K562 (cell line): ENCODE data around the gene FOXJ3. TPM values are rescaled to one million over a fixed set of nuclear protein-coding genes. Genes with fewer than 3 reads are reported as not detected.

Experiments
- ATAC-seq: fragments of 200-7000 bp; cut with Tn5 transposase; 3 replicates; pipeline ENCODE4 v1.9.1; 2020; ENCODE audit warnings: moderate library complexity
- BruUV-seq: library from RNA; stranded (reverse); fragments of 400-500 nt; replicated peaks from 2 replicates; lab custom pipeline; 2021; lab: Mats Ljungman, UMichigan
- CTCF ChIA-PET: fragments of 300-600 bp; formaldehyde crosslinking; extraction: SDS; loops from one replicate; lab custom pipeline; 2021; ENCODE audit warnings: low intra/inter-chr PET ratio; lab: Yijun Ruan, JAX
- POLR2A ChIA-PET: fragments of 300-600, 350-650 bp; sonication (Branson Sonifier 250); formaldehyde crosslinking; extraction: SDS; loops from one replicate; lab custom pipeline; 2021; ENCODE audit warnings: antibody characterized with exemption, inconsistent platforms; lab: Yijun Ruan, JAX
- DNase-seq, 4 experiments: peaks; one replicate each; pipeline versions ENCODE4 v3.0.0 to v3.0.0-alpha.2; 2011 to 2018; ENCODE audit warnings: low spot score in 3 of 4, mixed read lengths in 3 of 4; ENCODE audit errors: extremely low read depth in 1 of 4
- FAIRE-seq: peaks from 2 replicates; lab custom pipeline; 2011; peaks lifted over from hg19 to GRCh38; lab: Jason Lieb, UNC
- H2AFZ ChIP-seq: 2 replicates; pipeline ENCODE4 v1.6.0; 2011; ENCODE audit warnings: low read depth, low read length, control low read depth, inconsistent platforms
- H3K27ac ChIP-seq: fragments of 200-600 bp; 3 replicates; pipeline ENCODE4 v1.8.0; 2011; ENCODE audit warnings: low read depth, mild to moderate bottlenecking, control low read depth, inconsistent platforms, low read length, moderate library complexity, mixed read lengths; ENCODE audit errors: extremely low read depth
- H3K27me3 ChIP-seq, 2 experiments: fragments of 300-600 bp in 1 of 2; 2 replicates in 1 of 2; 3 replicates in 1 of 2; pipeline versions ENCODE4 v1.6.0 to v1.8.0; 2011; ENCODE audit warnings: inconsistent platforms in 2 of 2, low read length in 2 of 2, mild to moderate bottlenecking in 1 of 2, mixed read lengths in 1 of 2, moderate library complexity in 1 of 2; ENCODE audit not compliant: control insufficient read depth in 2 of 2, insufficient read depth in 2 of 2
- H3K36me3 ChIP-seq: fragments of 300-600 bp; 3 replicates; pipeline ENCODE4 v1.8.0; 2011; ENCODE audit warnings: mild to moderate bottlenecking, low read length, inconsistent platforms; ENCODE audit not compliant: control insufficient read depth, insufficient read depth
- H3K4me1 ChIP-seq, 2 experiments: fragments of 200-600 bp in 1 of 2; replicated peaks in 1 of 2; 2 replicates in 1 of 2; 3 replicates in 1 of 2; pipeline versions ENCODE4 v1.5.1 to v1.8.0; 2011; ENCODE audit warnings: inconsistent platforms in 2 of 2, low read length in 2 of 2, mild to moderate bottlenecking in 1 of 2, mixed read lengths in 1 of 2, moderate library complexity in 1 of 2; ENCODE audit not compliant: control insufficient read depth in 2 of 2, insufficient read depth in 2 of 2
- H3K4me2 ChIP-seq: 2 replicates; pipeline ENCODE4 v1.6.1; 2011; ENCODE audit warnings: low read length, control low read depth, inconsistent platforms, mixed read lengths; ENCODE audit not compliant: insufficient read depth
- H3K4me3 ChIP-seq: fragments of 200-600 bp; sonication (generic), shearing (Covaris generic); 2 replicates; pipeline ENCODE4 v1.5.1; 2016; ENCODE audit warnings: control low read depth, inconsistent platforms
- H3K79me2 ChIP-seq: fragments of 200-600 bp; 3 replicates; pipeline ENCODE4 v1.8.0; 2011; ENCODE audit warnings: low read length, inconsistent platforms; ENCODE audit not compliant: control insufficient read depth, insufficient read depth
- H3K9ac ChIP-seq, 2 experiments: 2 replicates each; pipeline versions ENCODE4 v1.6.0 to v1.6.1; 2011; ENCODE audit warnings: low read depth in 2 of 2, low read length in 2 of 2, control low read depth in 1 of 2, inconsistent platforms in 1 of 2, mild to moderate bottlenecking in 1 of 2, mixed read lengths in 1 of 2; ENCODE audit not compliant: insufficient read depth in 1 of 2
- H3K9me1 ChIP-seq: one replicate; pipeline ENCODE4 v1.6.0; 2011; ENCODE audit warnings: inconsistent platforms, mild to moderate bottlenecking, low read length, moderate library complexity; ENCODE audit not compliant: control insufficient read depth, insufficient read depth
- H3K9me3 ChIP-seq: replicated peaks from 2 replicates; pipeline ENCODE4 v1.5.1; 2011; ENCODE audit warnings: low read depth, low read length, inconsistent platforms; ENCODE audit not compliant: control insufficient read depth, insufficient read depth
- H4K20me1 ChIP-seq: replicated peaks from 2 replicates; pipeline ENCODE4 v1.6.1; 2011; ENCODE audit warnings: low read length, inconsistent platforms, mixed read lengths; ENCODE audit not compliant: control insufficient read depth, insufficient read depth
- E2F6 ChIP-seq, 2 experiments: IDR thresholded peaks; 2 replicates each; pipeline ENCODE4 v1.6.1; 2011; ENCODE audit warnings: borderline replicate concordance in 1 of 2, control low read depth in 1 of 2, low read depth in 1 of 2, low read length in 1 of 2, mild to moderate bottlenecking in 1 of 2, mixed read lengths in 1 of 2, moderate library complexity in 1 of 2; ENCODE audit not compliant: insufficient read depth in 1 of 2, insufficient read length in 1 of 2, poor library complexity in 1 of 2, severe bottlenecking in 1 of 2; ENCODE audit errors: extremely low read depth in 1 of 2
- HINFP ChIP-seq: fragments of 450-650 bp; conservative IDR thresholded peaks from 2 replicates; pipeline ENCODE4 v1.6.1; 2016; ENCODE audit warnings: missing genetic modification characterization, low read depth, mild to moderate bottlenecking, control low read depth, missing compliant biosample characterization
- JUNB ChIP-seq: fragments of 450-650 bp; formaldehyde crosslinking; conservative IDR thresholded peaks from 2 replicates; pipeline ENCODE4 v1.4.0; 2020; ENCODE audit warnings: mild to moderate bottlenecking
- MBD2 ChIP-seq: sonication (generic); IDR thresholded peaks from 2 replicates; pipeline ENCODE4 v1.6.1; 2016; ENCODE audit warnings: low read depth, borderline replicate concordance
- MEF2D ChIP-seq: conservative IDR thresholded peaks from 2 replicates; pipeline ENCODE4 v1.6.1; 2016; ENCODE audit warnings: low read depth, missing genetic modification characterization, missing compliant biosample characterization
- NCOR1 ChIP-seq: fragments of 450-650 bp; IDR thresholded peaks from 2 replicates; pipeline ENCODE4 v1.6.1; 2016; ENCODE audit warnings: mild to moderate bottlenecking, moderate library complexity
- NRF1 ChIP-seq, 2 experiments: fragments of 450-650 bp; IDR thresholded peaks in 1 of 2; conservative IDR thresholded peaks in 1 of 2; 2 replicates each; pipeline ENCODE4 v1.6.1; 2014; ENCODE audit warnings: mild to moderate bottlenecking in 2 of 2
- POLR2AphosphoS2 ChIP-seq: IDR thresholded peaks from 2 replicates; pipeline ENCODE4 v1.6.1; 2012; ENCODE audit warnings: low read length, improper control_type of control experiment
- THAP12 ChIP-seq: fragments of 250-450 bp; sonication (Bioruptor Pico); IDR thresholded peaks from 2 replicates; pipeline ENCODE4 v1.9.0; 2021; ENCODE audit warnings: mild to moderate bottlenecking, inconsistent platforms
- ZNF586 ChIP-seq: fragments of 450-650 bp; formaldehyde crosslinking; conservative IDR thresholded peaks from 2 replicates; pipeline ENCODE4 v1.4.0; 2020; ENCODE audit warnings: mild to moderate bottlenecking, moderate library complexity
- WGBS: fragments of 100-300 bp; shearing (Covaris generic); methylation state at CpG from one replicate; pipeline ENCODE4 v1.1.6; 2016; ENCODE audit warnings: low coverage, mixed read lengths; ENCODE audit not compliant: insufficient coverage; ENCODE audit errors: missing lambda C conversion rate; 5-methylcytosine and 5-hydroxymethylcytosine counted together
- in situ Hi-C: fragments of 300-500 bp; cut with MboI; formaldehyde crosslinking; loops from 4 replicates; pipeline ENCODE4 v1.15.0; 2018; ENCODE audit warnings: inconsistent platforms, mixed read lengths
- intact Hi-C: fragments of 100-400 bp; cut with micrococcal nuclease; formaldehyde crosslinking; loops from 2 replicates; pipeline ENCODE4 v1.14.2; 2022
- polyA plus RNA-seq, 8 experiments: library from polyadenylated mRNA; depleted of rRNA in 4 of 8; stranded (reverse) in 5 of 8; unstranded in 3 of 8; fragments of >200 nt; fragmentation: Nextera tagmentation in 2 of 8; fragmentation: Illumina TruSeq in 1 of 8; extraction: Ambion mirVana in 2 of 8; extraction: Trizol in 1 of 8; gene quantifications; 2 replicates each; pipeline versions ENCODE4 v1.2.1 to v1.2.3, GENCODE V29; 2011 to 2014; ENCODE audit warnings: inconsistent platforms in 1 of 8, missing spikeins in 1 of 8
- total RNA-seq, 7 experiments: library from RNA; depleted of rRNA in 6 of 7; stranded (reverse); fragments of >200 nt in 6 of 7; fragmentation: Illumina TruSeq in 2 of 7; extraction: Trizol in 2 of 7; gene quantifications; 2 replicates each; pipeline versions ENCODE4 v1.2.1 to v1.2.3, GENCODE V29; 2011 to 2021; ENCODE audit warnings: low replicate concordance in 1 of 7

FOXJ3 gene
- total and polyA plus RNA-seq, 9 of the 15 experiments (the other 6 are each of a cell fraction or from before 2014, with no cell fraction given): 8.7 to 35.3 (median 23.4) TPM

GRCh38 chr1:42280821-42281220 lies 54.2 kb downstream of the FOXJ3 start:
- CTCF ChIA-PET: no interaction called here
- H3K9me3 ChIP-seq: no peaks in the 10 kb centered on the region
- H3K27me3 ChIP-seq: no peaks in the 10 kb centered on the region
- H4K20me1 ChIP-seq: 0 out of 2 replicates have a peak, but pooled peaks cover 6% of the 10 kb centered on the region
- H3K36me3 ChIP-seq: peaks cover 27% of the 10 kb centered on the region; the same call in 2 of the 3 replicates
- no peaks in the 10 kb centered on the region for H3K9me1 ChIP-seq
- intact Hi-C loops (no loop called here), in situ Hi-C loops (no loop called here)
- POLR2A ChIA-PET: interaction anchor here (0.9 kb wide), 1 partner anchor 22 kb away, joined by 3 read pairs; no protein-coding TSS in a partner anchor
- no peak overlapping the region for H3K27ac ChIP-seq
- no peak for TF ChIP-seq HINFP (tag)
- no peak for TF ChIP-seq MBD2
- TF ChIP-seq NCOR1: no peak
- BruUV-seq: no TSS peak
- 96% methylated on average over 1 of the region's 1 CpG for WGBS
- H3K4me1 ChIP-seq: peaks cover 0 to 4% of the 10 kb centered on the region in 2 experiments; a peak in 1 of 5 replicates
- peaks cover 66% of the 10 kb centered on the region; the same call in 2 of the 3 replicates for H3K79me2 ChIP-seq
- H3K4me2 ChIP-seq: no peak overlapping the region
- DNase-seq (no peak), FAIRE-seq (no peak), ATAC-seq (no peak)
- no peak overlapping the region for H3K9ac ChIP-seq
- no peak overlapping the region for H3K4me3 ChIP-seq
- H2AFZ ChIP-seq: no peak overlapping the region

- Histone ChIP-seq H2AFZ (no peak overlapping the region), H3K9me3 (no peaks in the 10 kb centered on the region), H3K27me3 (no peaks in the 10 kb centered on the region), H3K4me3 (no peak overlapping the region), H3K36me3 (peaks cover 28% of the 10 kb centered on the region; the same call in 2 of the 3 replicates), H3K79me2 (peaks cover 61% of the 10 kb centered on the region; the same call in 2 of the 3 replicates), H4K20me1 (0 out of 2 replicates have a peak, but pooled peaks cover 6% of the 10 kb centered on the region), H3K9ac (no peak overlapping the region), H3K4me2 (no peak overlapping the region), H3K4me1 (no peaks in the 10 kb centered on the region), H3K9me1 (no peaks in the 10 kb centered on the region), H3K27ac (no peak overlapping the region)
- DNase-seq (no peak), FAIRE-seq (no peak), ATAC-seq (no peak)
- intact Hi-C loops: no loop called here
- no TSS peak for BruUV-seq
- WGBS: 87% methylated on average over 2 of the region's 2 CpGs
- in situ Hi-C loops: no loop called here
- ChIA-PET POLR2A (interaction anchor here (1.3 kb wide), 1 partner anchor 15 kb away, joined by 6 read pairs; no protein-coding TSS in a partner anchor), CTCF (no interaction called here)
- no peak for TF ChIP-seq POLR2AphosphoS2
- no peak for TF ChIP-seq MEF2D (tag)
- no peak for TF ChIP-seq E2F6 (IDR thresholded peaks at IDR 0.05; ENCODE audit: borderline replicate concordance in 1 of 2, extremely low read depth in 1 of 2, insufficient read depth in 1 of 2, insufficient read length in 1 of 2, low read depth in 1 of 2, low read length in 1 of 2, poor library complexity in 1 of 2, severe bottlenecking in 1 of 2)
- TF ChIP-seq THAP12 (CRISPR knock-in tag): no peak
- TF ChIP-seq NRF1 (conservative IDR thresholded peaks at IDR 0.05 in 1 of 2, IDR thresholded peaks at IDR 0.05 in 1 of 2): no peak
- no peak for TF ChIP-seq ZNF586 (CRISPR knock-in tag)
- no peak for TF ChIP-seq JUNB (CRISPR knock-in tag)
Measured at GRCh38 chr1:42279055-42279454, 56.0 kb downstream of the FOXJ3 start.
